PC-9 (cell line): ENCODE measurements around the gene CPLX3. TPM values are rescaled to one million over a fixed set of nuclear protein-coding genes. Genes with fewer than 3 reads are reported as not detected.
"Not testable (repeated sequence)": the region's sequence is repeated elsewhere in the genome, so short reads cannot be mapped to it uniquely, and the experiment has no call there.

Experiments
- BruUV-seq: library from RNA; stranded (reverse); fragments of 400-500 nt; replicated peaks from 2 replicates; lab custom pipeline; 2021; lab: Mats Ljungman, UMichigan
- CTCF ChIA-PET: fragments of 300-600 bp; sonication (Branson Sonifier 250); formaldehyde crosslinking; loops from one replicate; lab custom pipeline; 2022; ENCODE audit warnings: antibody characterized with exemption; lab: Charles Lee
- POLR2A ChIA-PET: fragments of 300-600 bp; sonication (Branson Sonifier 250); formaldehyde crosslinking; loops from one replicate; lab custom pipeline; 2022; ENCODE audit warnings: antibody characterized with exemption; ENCODE audit not compliant: unreplicated experiment; lab: Charles Lee
- DNase-seq, 2 experiments: peaks; one replicate each; pipeline versions ENCODE4 v3.0.0 to v3.0.0-alpha.2; 2015 to 2022; ENCODE audit warnings: mixed read lengths in 1 of 2
- H2AFZ ChIP-seq: fragments of 200-600 bp; sonication (generic); 2 replicates; pipeline ENCODE4 v1.8.1; 2017; ENCODE audit warnings: antibody characterized with exemption
- H3F3A ChIP-seq: fragments of 200-600 bp; sonication (generic); 2 replicates; pipeline ENCODE4 v1.8.1; 2017; ENCODE audit warnings: antibody characterized with exemption, mild to moderate bottlenecking, low read depth; ENCODE audit not compliant: insufficient read depth
- H3K27ac ChIP-seq: fragments of 200-600 bp; sonication (generic); 2 replicates; pipeline ENCODE4 v1.6.1; 2016; ENCODE audit warnings: mixed run types
- H3K27me3 ChIP-seq: fragments of 200-600 bp; sonication (generic); 2 replicates; pipeline ENCODE4 v1.6.1; 2016; ENCODE audit warnings: low read depth, mixed run types; ENCODE audit not compliant: insufficient read depth
- H3K36me3 ChIP-seq: fragments of 200-600 bp; sonication (generic); 2 replicates; pipeline ENCODE4 v1.6.1; 2016; ENCODE audit warnings: low read depth, mixed run types
- H3K4me1 ChIP-seq: fragments of 200-600 bp; sonication (generic); replicated peaks from 2 replicates; pipeline ENCODE4 v1.6.1; 2016; ENCODE audit warnings: mixed run types; ENCODE audit not compliant: insufficient read depth
- H3K4me2 ChIP-seq: fragments of 200-600 bp; sonication (generic); 2 replicates; pipeline ENCODE4 v1.6.1; 2017; ENCODE audit warnings: mixed run types
- H3K4me3 ChIP-seq: fragments of 200-600 bp; sonication (generic); 2 replicates; pipeline ENCODE4 v1.6.1; 2016; ENCODE audit warnings: mixed run types
- H3K79me2 ChIP-seq: fragments of 200-600 bp; sonication (generic); 2 replicates; pipeline ENCODE4 v1.6.1; 2017; ENCODE audit warnings: low read depth, mixed run types
- H3K9me2 ChIP-seq: fragments of 200-600 bp; sonication (generic); 2 replicates; pipeline ENCODE4 v1.8.1; 2017; ENCODE audit warnings: mild to moderate bottlenecking; ENCODE audit not compliant: insufficient read depth
- H3K9me3 ChIP-seq: fragments of 200-600 bp; sonication (generic); 2 replicates; pipeline ENCODE4 v1.8.1; 2016; ENCODE audit warnings: low read depth; ENCODE audit not compliant: insufficient read depth
- H4K20me1 ChIP-seq: fragments of 200-600 bp; sonication (generic); 2 replicates; pipeline ENCODE4 v1.8.1; 2017; ENCODE audit not compliant: insufficient read depth
- CTCF ChIP-seq: fragments of 200-600 bp; sonication (generic); conservative IDR thresholded peaks from 2 replicates; pipeline ENCODE4 v1.6.1; 2017; ENCODE audit warnings: mixed run types, antibody characterized with exemption, mild to moderate bottlenecking, moderate library complexity
- EZH2 ChIP-seq: fragments of 200-600 bp; sonication (generic); IDR thresholded peaks from 2 replicates; pipeline ENCODE4 v1.8.0; 2017; ENCODE audit warnings: antibody characterized with exemption, low read depth
- intact Hi-C: fragments of 100-400 bp; cut with micrococcal nuclease; formaldehyde crosslinking; loops from one replicate; pipeline ENCODE4 v1.10.0; 2022; ENCODE audit not compliant: unreplicated experiment
- total RNA-seq: library from RNA; stranded (reverse); gene quantifications from 2 replicates; pipeline ENCODE4 v1.2.3, GENCODE V29; 2021

Gene CPLX3
- total RNA-seq, 1 experiment from 2014 or later = not detected

GRCh38 chr15:74784426-74785193, 41.8 kb upstream of the CPLX3 start:
- Histone ChIP-seq H3K27ac (no peak overlapping the region), H3F3A (no peaks in the 10 kb centered on the region; the same call in 1 of the 2 replicates), H3K4me2 (no peak overlapping the region), H3K9me3 (no peaks in the 10 kb centered on the region), H3K4me3 (no peak overlapping the region), H4K20me1 (peaks cover 41% of the 10 kb centered on the region), H3K27me3 (no peaks in the 10 kb centered on the region), H2AFZ (no peak overlapping the region), H3K79me2 (peaks cover 56% of the 10 kb centered on the region), H3K9me2 (no peaks in the 10 kb centered on the region), H3K36me3 (no peaks in the 10 kb centered on the region; the same call in none of the 2 replicates), H3K4me1 (peaks cover 33% of the 10 kb centered on the region)
- DNase-seq = no peak
- CTCF ChIA-PET = interaction anchor here (0.7 to 1.1 kb wide), 2 partner anchors 121 to 166 kb away, joined by 3 read pairs; no protein-coding TSS in a partner anchor
- POLR2A ChIA-PET = no interaction called here
- TF ChIP-seq CTCF (no peak), EZH2 (no peak)
- BruUV-seq = no TSS peak
- intact Hi-C loops = no loop called here

- Histone ChIP-seq H3K9me3 (no peaks in the 10 kb centered on the region), H3K36me3 (no peaks in the 10 kb centered on the region; the same call in none of the 2 replicates), H3K4me1 (peaks cover 35% of the 10 kb centered on the region), H2AFZ (no peak overlapping the region), H3K27me3 (no peaks in the 10 kb centered on the region), H3K27ac (no peak overlapping the region), H3K9me2 (no peaks in the 10 kb centered on the region), H3K79me2 (peaks cover 61% of the 10 kb centered on the region), H3K4me3 (no peak overlapping the region), H3K4me2 (no peak overlapping the region), H4K20me1 (peaks cover 43% of the 10 kb centered on the region), H3F3A (no peaks in the 10 kb centered on the region)
- CTCF ChIA-PET = no interaction called here
- DNase-seq = no peak
- BruUV-seq = no TSS peak
- no peak for TF ChIP-seq EZH2
- no peak for TF ChIP-seq CTCF
- intact Hi-C loops = no loop called here
- POLR2A ChIA-PET = no interaction called here
These were observed 41.0 kb upstream of the CPLX3 start for GRCh38 chr15:74785194-74786032.

DNA sequence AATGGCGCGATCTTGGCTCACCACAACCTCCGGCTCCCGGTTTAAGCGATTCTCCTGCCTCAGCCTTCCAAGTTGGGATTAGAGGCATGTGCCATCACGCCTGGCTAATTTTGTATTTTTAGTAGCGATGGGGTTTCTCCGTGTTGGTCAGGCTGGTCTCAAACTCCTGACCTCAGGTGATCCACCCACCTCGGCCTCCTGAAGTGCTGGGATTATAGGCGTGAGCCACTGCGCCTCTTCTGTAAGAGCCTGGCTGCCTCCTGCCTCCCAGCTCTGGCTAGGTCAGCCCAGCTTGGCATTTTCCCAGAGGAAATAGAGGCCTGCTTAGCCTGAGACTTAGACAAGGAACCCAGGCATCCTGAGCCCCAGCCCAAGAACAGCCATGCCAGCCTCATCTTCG, 40.3 kb upstream of the CPLX3 start:
- DNase-seq, BruUV-seq, H3K36me3 ChIP-seq, H3K9me2 ChIP-seq, POLR2A ChIA-PET, H3K9me3 ChIP-seq, CTCF ChIA-PET, intact Hi-C loops, H3K27ac ChIP-seq, H3K4me3 ChIP-seq, H3K4me2 ChIP-seq, H3F3A ChIP-seq, H3K27me3 ChIP-seq, H2AFZ ChIP-seq: not testable (repeated sequence)
- peaks cover 35% of the 10 kb centered on the region for H3K4me1 ChIP-seq
- peaks cover 43% of the 10 kb centered on the region for H4K20me1 ChIP-seq
- peaks cover 61% of the 10 kb centered on the region for H3K79me2 ChIP-seq
